TTC549 (cell line): Measurements from ENCODE around the gene CALN1.
"Not testable (repeated sequence)": the region's sequence is repeated elsewhere in the genome, so short reads cannot be mapped to it uniquely, and the experiment has no call there.

Experiments used
- FAIRE-seq: peaks from 2 replicates; lab custom pipeline; 2012; peaks lifted over from hg19 to GRCh38; lab: Jason Lieb, UNC

CALN1 gene

GRCh38 chr7:72408966-72409637 lies 3.0 kb downstream of the CALN1 start:
- FAIRE-seq = no peak

- FAIRE-seq = no peak
Observed at GRCh38 chr7:72406820-72407403, 5.2 kb downstream of the CALN1 start.

- FAIRE-seq = no peak
Observed at GRCh38 chr7:72405871-72406270, 6.3 kb downstream of the CALN1 start.

- FAIRE-seq = no peak
Observed at GRCh38 chr7:72405418-72405817, 6.7 kb downstream of the CALN1 start.

- no peak for FAIRE-seq
Observed at GRCh38 chr7:72404743-72405142, 7.4 kb downstream of the CALN1 start.

- FAIRE-seq = no peak
Observed at GRCh38 chr7:72403458-72404076, 8.6 kb downstream of the CALN1 start.

- FAIRE-seq = no peak
Observed at GRCh38 chr7:72394016-72394415, 18.1 kb downstream of the CALN1 start.

GRCh38 chr7:72391821-72392377 lies 20.2 kb downstream of the CALN1 start:
- no peak for FAIRE-seq

GRCh38 chr7:72386118-72386517 lies 26.0 kb downstream of the CALN1 start:
- FAIRE-seq = no peak

- FAIRE-seq = no peak
Observed at GRCh38 chr7:72362246-72362645, 49.9 kb downstream of the CALN1 start.

- FAIRE-seq = no peak
Observed at GRCh38 chr7:72345208-72345727, 66.9 kb downstream of the CALN1 start.

- no peak for FAIRE-seq
Observed at GRCh38 chr7:72343991-72344390, 68.1 kb downstream of the CALN1 start.

GRCh38 chr7:72343354-72343753 lies 68.8 kb downstream of the CALN1 start:
- FAIRE-seq = not testable (repeated sequence)

GRCh38 chr7:72337390-72338167 lies 74.6 kb downstream of the CALN1 start:
- no peak for FAIRE-seq

GRCh38 chr7:72336632-72337389 lies 75.3 kb downstream of the CALN1 start:
- FAIRE-seq = no peak

- no peak for FAIRE-seq
Observed at GRCh38 chr7:72336382-72336631, 75.8 kb downstream of the CALN1 start.

GRCh38 chr7:72335561-72336381 lies 76.4 kb downstream of the CALN1 start:
- FAIRE-seq = no peak

- no peak for FAIRE-seq
Observed at GRCh38 chr7:72334698-72335097, 77.4 kb downstream of the CALN1 start.

GRCh38 chr7:72334066-72334465 lies 78.1 kb downstream of the CALN1 start:
- no peak for FAIRE-seq

- FAIRE-seq = no peak
Observed at GRCh38 chr7:72326811-72327210, 85.3 kb downstream of the CALN1 start.

GRCh38 chr7:72326365-72326764 lies 85.8 kb downstream of the CALN1 start:
- FAIRE-seq = no peak
